Stimulated activated CD4-positive, alpha-beta T cell treated with anti-CD3 and anti-CD28 coated beads, Interleukin-1b, Interleukin-23, amount 100 ng/mL, for 24 hours (primary cell): Measurements from ENCODE around the gene EPHA3.

Experiments used
- DNase-seq, 4 experiments: peaks; one replicate each; pipeline ENCODE4 v3.0.0-alpha.2; 2020; ENCODE audit warnings: low read depth in 4 of 4, low spot score in 1 of 4

The EPHA3 gene

DNA sequence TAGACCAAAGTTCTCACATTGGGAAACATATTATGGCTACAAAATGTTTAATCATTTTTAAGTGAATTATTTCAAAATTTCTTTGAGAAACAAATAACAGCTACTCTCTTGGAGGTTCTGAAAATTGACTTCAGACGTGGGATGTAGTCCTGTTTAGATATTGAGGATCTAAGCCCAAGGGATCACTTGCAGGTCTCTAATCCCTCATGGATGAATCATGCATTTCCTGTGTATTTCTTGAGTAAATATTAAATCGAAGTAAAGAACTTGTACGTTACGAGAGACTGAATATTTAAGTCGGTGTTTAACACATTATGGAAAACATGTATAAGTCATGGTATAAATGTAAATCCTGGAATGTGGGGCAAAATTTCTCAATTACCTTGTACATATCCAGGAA, 119.8 kb downstream of the EPHA3 start:
- DNase-seq, result no peak

DNA sequence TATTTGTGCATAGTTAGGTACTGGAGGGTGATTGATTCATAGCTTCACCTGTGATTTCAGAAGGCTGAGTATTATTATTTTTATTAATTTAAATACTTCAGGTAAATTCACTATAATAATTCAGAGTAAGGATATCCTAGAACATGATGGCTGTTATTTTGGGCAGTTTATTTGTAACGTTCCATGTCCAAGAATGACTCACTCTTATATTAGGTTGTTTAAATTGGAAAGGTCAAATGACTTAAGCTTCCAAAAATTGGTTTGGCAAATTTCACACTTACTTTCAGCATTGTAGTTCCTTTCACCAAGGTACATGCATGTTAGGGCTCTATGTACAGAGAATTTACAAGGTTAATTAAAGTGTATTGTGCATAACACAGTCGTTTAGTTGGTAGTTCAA, 120.2 kb downstream of the EPHA3 start:
- DNase-seq, result no peak

DNA sequence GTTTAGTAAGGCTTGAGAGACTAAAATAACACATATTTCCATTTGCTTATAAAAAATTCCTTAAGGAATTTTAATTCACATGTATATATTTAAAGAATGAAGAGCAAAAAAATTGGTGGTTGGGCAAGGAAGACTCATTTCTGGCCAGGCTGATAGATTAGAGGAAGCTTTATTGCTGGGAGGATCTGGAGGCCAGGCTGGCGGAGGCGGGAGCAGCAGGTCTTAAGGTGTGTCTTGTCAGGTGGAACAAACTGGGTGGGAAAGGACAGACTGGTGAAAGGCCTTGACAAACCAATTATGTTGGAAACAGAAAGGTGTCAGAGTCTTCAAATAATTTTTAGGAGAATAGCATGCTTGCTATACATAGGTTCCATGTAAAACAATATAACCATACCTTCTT, 124.7 kb downstream of the EPHA3 start:
- no peak for DNase-seq

DNA sequence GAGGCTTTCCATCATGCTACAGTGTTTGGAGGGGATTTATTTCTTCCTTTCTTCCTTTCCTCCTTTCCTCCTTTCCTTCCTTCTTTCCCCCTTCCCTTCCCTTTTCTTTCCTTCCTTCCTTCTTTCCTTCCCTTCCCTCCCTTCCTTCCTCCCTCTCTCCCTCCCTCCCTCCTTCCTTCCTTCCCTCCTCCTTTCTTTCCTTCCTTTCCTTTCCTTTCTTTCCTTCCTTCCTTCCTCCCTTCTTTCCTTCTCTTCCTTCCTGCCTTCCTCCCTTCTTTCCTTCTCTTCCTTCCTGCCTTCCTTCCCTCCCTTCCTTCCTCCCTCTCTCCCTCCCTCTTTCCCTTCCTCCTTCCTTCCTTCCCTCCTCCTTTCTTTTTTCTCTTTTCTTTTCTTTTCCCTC, 127.2 kb downstream of the EPHA3 start:
- DNase-seq, result no peak

DNA sequence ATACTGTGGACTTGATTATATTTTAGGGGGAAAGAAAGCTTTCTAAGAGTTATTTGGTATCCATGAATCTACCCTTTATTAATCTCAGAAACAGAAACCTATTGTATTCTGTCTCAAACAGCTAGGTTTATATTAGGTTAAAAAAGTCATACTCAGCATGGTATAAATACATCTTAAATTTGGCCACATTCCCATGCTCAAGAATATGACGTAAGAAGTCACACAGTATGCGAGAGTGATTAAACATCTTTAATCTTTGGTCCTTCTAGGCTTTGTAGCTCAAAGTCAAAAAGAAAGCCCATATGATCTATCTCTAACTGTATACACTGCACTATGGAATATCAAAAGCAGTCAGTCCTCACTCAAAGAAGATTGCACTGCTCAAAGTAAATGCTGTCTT, 131.4 kb downstream of the EPHA3 start:
- DNase-seq, result no peak

DNA sequence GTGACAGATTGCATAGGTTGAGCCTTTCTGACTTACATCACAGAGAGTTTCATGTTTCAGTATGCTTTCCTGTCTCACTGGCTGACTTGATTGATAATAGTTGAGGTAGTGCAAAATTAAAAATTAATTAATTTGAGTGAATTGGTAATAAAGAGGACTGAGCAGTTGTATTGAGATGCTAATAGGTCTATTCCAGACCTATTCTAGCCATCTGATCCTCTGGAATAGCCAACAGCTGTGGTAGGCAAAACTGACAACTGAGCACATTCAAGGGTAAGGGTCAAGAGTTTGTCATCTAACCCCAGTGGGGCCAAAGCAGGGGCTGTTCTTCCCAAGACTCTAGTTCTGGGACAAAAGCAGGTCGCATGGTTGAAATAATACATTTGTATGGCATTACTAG, 132.4 kb downstream of the EPHA3 start:
- DNase-seq, result no peak

DNA sequence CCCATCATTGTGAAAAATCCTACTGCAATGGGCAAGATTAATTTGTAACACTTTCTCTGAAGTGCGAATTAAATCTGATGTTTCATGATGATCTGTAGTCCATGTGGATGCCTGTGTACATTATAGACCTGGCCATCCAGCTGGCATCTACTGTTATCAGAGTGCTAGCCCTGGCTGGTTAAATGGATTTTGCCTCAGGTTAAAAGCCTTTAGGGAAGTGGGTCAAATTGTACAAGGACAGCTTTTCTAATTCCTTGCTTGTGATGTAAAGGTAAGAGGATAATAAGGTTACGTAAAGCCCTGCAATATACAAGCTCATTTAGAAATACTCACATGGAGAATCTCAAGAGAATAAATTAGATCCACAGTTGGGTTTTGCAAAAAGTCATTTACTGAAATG, 138.2 kb downstream of the EPHA3 start:
- no peak for DNase-seq

DNA sequence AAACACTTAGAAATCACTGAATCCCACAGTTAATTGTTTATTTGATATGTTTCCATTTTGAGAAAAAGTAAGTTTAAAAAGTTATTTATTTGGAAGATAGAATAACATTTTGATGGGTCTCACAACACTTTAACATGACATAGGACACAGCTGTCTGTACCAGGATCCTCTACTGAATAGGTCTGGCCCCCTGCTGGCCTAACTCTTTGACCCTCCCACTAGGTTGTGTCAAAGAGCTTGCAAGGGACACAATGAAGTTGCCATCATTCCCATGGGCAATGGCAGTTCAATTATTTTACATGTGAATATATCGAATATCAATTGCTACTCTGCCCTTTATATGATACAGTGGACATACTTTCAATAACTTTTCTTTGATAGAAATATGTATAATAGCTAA, 138.9 kb downstream of the EPHA3 start:
- DNase-seq, result no peak

DNA sequence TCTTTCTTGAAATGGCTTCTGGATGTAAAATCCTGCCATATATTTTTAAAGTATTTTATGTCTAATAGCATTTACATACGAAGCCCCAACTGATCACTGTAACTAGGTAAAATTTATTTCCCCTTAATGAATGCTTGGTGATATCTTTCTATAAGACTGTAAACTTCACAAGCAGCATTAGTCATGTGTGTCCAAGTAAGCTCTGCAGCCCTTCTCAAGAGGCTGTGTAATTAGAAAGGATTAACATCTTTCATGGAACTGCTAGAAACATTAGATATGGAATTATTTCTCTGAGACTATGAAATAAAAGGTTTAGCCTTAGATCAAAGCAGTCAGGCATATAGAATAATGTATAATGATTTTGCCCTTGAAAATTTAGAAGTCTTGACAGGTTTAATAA, 143.3 kb downstream of the EPHA3 start:
- no peak for DNase-seq

DNA sequence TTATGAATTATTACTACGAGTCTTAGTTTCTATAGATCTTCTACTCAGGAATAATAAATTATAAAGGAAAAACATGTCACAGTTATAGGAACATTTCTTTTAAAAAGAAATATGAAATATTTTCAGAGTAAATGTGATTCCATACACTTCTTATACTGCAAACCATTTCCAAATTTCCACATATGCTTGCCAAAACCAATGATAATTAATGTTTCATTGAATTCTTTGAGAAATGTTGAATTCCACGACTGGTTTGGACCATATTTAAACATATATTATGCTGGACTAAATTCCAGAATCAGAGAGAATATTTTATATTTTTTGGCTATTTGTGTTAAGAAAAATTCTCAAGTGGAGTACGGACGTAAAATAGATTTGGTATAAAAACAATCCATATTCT, 144.6 kb downstream of the EPHA3 start:
- no peak for DNase-seq

DNA sequence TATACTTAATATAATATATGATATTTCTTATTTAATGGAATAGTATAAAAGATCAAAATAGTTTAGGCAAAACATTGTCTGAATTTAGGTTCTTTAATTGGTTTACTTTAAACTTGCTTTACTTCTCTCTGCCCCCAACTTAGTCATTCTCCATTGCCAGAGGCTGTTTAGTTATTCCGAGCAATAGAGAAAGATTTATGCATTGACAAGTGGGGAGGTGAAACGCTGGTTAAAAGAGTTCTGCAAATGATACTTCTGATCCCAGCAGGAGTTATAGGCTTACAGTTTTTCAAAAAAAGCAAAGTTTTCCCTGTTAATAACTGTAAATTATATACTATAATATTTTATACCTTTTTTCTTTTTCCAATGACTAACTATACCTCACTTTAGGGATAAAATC, 145.4 kb downstream of the EPHA3 start:
- no peak for DNase-seq

DNA sequence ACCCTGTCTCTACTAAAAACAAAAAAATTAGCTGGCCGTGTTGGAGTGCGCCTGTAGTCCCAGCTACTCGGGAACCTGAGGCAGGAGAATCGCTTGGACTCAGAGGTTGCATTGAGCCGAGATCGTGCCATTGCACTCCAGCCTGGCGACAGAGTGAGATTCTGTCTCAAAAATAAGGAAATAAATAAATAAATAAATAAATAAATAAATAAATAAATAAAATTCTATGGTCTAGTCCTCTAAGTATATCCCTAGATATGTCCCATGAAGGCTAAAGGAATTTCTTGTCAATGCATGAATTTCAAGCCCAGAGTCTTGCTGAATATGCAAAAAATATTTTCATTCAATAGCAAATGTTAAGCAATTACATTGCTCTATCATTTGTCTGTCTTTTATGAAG, 149.0 kb downstream of the EPHA3 start:
- no peak for DNase-seq

DNA sequence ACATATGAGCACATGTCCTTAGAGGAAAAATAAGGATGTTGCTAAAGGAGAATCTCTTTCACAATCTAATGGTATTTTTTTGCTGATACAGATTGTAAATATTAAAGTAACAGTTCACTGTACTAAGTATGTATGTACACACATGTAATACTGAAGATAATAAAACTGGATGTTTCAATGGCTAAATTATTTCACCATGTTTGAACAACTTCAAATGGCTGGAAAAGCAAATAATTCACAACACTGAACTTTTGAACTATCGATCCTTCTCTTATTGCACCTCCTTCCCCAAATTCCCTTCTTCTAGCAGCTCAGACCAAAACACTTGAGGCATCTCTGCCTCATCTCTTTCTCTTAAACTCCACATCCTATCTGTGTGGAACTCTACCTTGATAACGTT, 149.5 kb downstream of the EPHA3 start:
- DNase-seq, result no peak

DNA sequence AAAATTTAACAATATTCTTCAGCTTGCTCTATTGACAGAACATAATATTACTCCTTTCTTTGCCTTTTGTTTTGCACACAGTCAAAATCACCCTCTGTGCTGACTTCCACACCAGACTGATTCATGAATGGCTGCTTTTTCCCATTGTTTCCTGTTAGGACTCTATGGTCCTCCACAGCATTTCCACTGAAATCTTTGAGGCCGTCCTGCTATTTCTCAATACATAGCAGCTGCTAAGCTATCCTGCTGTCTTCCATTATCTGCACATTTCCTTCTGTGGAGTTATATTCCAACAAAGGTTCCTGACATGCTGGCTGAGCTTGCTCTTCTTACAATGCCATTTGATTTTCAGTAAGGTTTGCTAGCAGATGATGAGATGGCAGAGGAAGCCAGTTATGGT, 153.3 kb downstream of the EPHA3 start:
- no peak for DNase-seq

DNA sequence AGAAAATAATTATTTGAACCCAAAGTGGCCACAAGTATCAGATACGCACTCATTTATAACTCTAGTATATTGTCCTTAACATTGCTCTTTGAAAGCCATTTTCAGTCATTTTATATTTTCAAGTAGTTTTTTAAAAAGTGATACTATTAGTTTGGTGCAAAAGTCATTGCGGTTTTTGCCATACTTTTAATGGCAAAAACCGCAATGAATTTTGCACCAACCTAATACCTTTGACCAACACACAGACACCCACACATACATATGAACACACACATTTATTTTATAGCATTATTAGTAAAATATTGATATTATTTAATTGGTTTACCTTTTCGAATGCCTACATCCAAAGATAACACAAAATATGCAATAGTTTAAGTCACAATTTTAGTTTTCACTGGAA, 154.3 kb downstream of the EPHA3 start:
- DNase-seq, result no peak

DNA sequence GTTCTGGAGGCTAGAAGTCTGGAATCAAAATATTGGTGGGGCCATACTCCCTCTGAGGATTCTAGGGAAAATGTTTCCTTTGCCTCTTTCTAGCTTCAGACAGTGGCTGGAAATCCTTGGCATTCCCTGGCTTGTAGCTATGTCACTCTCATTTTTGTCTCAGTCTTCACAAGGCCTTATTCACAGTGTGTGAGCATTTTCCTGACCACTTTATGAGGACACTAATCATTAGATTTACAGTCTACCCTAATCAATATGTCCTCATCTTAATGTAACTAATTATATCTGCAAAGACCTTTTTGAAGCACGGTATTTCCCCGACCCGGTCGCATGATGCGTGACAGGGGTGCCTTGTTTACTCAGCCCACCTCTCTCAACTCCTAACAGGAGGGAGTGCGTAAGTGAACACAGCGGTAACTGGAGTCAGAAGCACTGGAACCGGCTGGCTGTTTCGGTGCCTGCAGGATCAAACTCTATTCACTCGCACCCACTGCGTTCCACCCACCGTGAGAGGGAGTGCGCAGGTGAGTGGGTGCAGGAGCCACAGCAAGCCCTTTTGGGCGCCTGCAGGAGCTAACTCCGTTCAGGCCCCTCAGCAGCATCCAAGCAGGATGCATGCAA, 155.0 kb downstream of the EPHA3 start:
- DNase-seq, result no peak

DNA sequence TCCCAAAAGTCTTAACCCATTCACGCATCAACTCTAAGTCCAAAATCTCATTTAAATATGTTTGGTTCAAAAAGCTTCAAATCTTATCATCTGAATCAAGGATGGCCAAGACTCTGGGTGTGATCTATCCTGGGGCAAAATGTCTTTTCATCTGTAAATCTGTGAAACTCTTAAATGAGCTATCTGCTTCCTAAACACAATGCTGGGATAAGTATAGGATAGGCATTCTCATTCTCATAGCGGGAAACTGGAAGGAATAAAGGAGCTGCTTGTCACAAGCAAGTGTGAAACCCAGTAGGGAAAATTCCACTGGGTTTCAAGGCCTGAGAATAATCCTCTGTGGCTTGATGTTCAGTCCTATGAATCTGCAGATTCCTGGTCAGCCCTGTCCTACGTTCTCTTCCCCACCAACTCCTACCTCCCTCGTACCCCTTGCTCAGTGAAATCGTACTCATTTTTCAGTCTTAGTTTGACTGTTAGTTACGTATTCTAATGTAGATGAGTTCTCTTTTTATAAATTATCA, 156.7 kb downstream of the EPHA3 start:
- no peak for DNase-seq

DNA sequence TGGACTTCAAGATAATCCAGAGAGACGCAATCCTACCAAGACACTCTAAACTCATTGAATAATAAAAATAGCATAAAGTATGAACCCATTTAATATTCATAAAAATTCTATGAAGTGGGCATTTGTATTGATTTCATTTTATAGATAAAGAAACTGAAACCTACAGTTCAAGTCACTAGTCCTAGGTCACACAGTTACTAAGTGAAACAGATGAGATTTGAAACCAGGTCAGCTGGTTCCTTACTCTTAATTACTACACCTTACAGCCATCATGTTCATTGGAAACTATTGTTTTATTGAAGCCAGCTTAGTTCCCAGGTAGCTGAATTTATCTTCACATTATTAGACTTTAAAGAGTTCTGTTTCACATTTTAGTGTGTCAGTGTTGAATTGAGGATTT, 158.7 kb downstream of the EPHA3 start:
- DNase-seq, result no peak

DNA sequence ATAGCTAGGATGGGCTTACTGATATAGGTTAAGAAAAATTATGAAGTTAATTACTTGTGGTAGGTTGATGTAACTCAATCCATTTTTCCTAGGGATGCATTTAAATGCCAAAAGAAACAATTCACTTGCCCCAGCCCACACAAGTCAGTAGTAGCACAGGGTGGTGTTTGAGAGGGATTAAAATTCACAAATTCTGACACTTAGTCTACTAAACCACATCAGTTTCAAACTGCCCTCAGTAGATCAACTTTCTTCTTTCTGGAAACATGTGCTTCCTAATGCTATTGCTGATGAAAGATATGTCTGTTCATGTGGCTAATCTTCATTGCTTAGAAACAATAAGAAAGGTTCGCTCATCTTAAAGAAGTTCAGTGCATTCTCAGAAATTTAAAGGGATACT, 160.6 kb downstream of the EPHA3 start:
- no peak for DNase-seq

DNA sequence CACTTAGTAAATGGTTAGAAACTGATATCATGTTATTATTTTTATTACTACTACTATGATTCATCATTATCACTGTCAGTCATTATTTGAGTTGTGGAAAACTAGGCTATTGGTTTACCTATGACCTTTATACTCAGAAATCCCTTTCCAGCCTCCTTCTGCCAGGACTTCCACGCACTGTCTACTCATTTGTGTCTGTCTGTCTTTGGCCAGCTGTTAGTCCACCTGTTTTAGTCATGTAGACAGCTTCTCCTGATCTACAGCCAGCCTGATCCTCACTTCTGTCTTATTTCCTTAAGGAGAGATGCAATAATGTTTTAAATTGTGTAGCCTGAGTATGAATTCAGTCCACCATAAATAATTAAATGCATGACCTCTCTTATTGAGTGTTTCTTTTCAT, 162.8 kb downstream of the EPHA3 start:
- no peak for DNase-seq

DNA sequence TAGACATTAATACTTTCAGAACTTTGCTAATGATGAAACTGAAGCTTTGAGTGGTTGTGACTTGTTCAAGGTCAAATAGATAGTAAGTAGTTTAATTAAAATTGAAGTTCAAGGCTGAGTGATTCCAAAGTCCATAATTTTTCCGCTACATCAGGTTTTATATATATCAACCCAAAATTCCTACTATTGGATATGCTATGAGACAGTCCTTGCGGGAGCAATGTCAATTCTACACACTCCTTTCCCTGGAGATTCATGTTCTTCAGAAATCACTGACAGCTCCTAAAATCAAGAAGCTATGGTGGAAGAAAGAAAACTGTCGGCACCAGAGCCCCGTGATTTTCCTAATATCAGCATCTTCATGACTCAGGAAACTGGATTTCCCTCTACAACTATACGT, 167.6 kb downstream of the EPHA3 start:
- no peak for DNase-seq

DNA sequence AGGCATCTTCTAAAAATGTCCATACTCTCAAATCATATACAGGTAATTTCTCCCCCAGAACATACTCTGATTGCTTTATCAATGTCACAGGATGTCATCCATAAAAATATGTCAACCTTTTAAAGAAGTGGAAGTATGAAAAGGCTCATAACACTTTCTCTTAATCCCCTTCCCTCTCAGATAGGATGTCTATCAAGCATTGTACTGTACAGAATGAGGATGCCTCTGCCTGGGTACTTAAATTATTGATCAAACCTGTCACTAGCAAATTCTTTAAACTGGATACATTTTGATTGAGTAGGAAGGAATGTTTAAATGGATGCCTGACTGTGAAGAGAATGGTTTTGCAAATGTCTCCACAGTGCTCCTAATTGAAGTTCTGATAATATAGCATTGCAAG, 168.7 kb downstream of the EPHA3 start:
- DNase-seq, result no peak

DNA sequence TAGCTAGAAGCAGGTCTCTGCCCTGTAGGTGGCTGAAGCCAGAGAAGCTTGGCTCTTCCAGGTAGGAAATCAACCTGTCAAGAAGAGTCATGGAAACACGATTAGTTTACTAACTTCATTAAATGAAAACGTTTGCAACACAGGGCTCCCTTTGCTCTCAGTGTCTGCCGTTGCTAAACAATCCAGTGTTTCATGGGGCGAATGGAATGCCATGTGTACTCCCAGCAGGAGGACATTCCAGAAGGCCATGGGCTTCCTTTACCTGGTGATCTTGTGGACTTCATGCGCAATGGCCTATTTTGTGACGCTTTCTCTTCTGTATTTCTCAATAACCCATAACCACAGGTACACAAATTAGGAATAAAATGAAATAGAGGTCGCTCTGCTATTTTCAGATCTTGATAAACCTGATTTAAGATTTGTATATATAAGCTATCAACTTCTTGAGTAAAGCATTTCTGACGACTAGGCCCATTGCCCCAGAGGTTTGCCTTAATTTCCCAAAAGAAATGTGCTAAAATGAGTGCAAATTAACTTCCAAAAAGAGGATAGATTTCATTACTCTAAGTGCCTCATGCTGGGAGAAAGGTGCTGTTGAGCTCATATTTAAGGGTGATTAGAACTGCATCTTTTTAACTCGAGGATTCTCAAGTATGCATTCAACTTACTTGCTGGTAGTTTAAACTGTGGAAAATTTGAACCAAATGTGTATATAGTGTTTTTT, 171.0 kb downstream of the EPHA3 start:
- DNase-seq, result no peak
